PC-9 (cell line): ENCODE data around the gene TMC8. TPM values are rescaled to one million over a fixed set of nuclear protein-coding genes. Genes with fewer than 3 reads are reported as not detected.

Source experiments
- BruUV-seq: library from RNA; stranded (reverse); fragments of 400-500 nt; replicated peaks from 2 replicates; lab custom pipeline; 2021; lab: Mats Ljungman, UMichigan
- CTCF ChIA-PET: fragments of 300-600 bp; sonication (Branson Sonifier 250); formaldehyde crosslinking; loops from one replicate; lab custom pipeline; 2022; ENCODE audit warnings: antibody characterized with exemption; lab: Charles Lee
- POLR2A ChIA-PET: fragments of 300-600 bp; sonication (Branson Sonifier 250); formaldehyde crosslinking; loops from one replicate; lab custom pipeline; 2022; ENCODE audit warnings: antibody characterized with exemption; ENCODE audit not compliant: unreplicated experiment; lab: Charles Lee
- DNase-seq, 2 experiments: peaks; one replicate each; pipeline versions ENCODE4 v3.0.0 to v3.0.0-alpha.2; 2015 to 2022; ENCODE audit warnings: mixed read lengths in 1 of 2
- H2AFZ ChIP-seq: fragments of 200-600 bp; sonication (generic); 2 replicates; pipeline ENCODE4 v1.8.1; 2017; ENCODE audit warnings: antibody characterized with exemption
- H3F3A ChIP-seq: fragments of 200-600 bp; sonication (generic); 2 replicates; pipeline ENCODE4 v1.8.1; 2017; ENCODE audit warnings: antibody characterized with exemption, mild to moderate bottlenecking, low read depth; ENCODE audit not compliant: insufficient read depth
- H3K27ac ChIP-seq: fragments of 200-600 bp; sonication (generic); 2 replicates; pipeline ENCODE4 v1.6.1; 2016; ENCODE audit warnings: mixed run types
- H3K27me3 ChIP-seq: fragments of 200-600 bp; sonication (generic); 2 replicates; pipeline ENCODE4 v1.6.1; 2016; ENCODE audit warnings: low read depth, mixed run types; ENCODE audit not compliant: insufficient read depth
- H3K36me3 ChIP-seq: fragments of 200-600 bp; sonication (generic); 2 replicates; pipeline ENCODE4 v1.6.1; 2016; ENCODE audit warnings: low read depth, mixed run types
- H3K4me1 ChIP-seq: fragments of 200-600 bp; sonication (generic); replicated peaks from 2 replicates; pipeline ENCODE4 v1.6.1; 2016; ENCODE audit warnings: mixed run types; ENCODE audit not compliant: insufficient read depth
- H3K4me2 ChIP-seq: fragments of 200-600 bp; sonication (generic); 2 replicates; pipeline ENCODE4 v1.6.1; 2017; ENCODE audit warnings: mixed run types
- H3K4me3 ChIP-seq: fragments of 200-600 bp; sonication (generic); 2 replicates; pipeline ENCODE4 v1.6.1; 2016; ENCODE audit warnings: mixed run types
- H3K79me2 ChIP-seq: fragments of 200-600 bp; sonication (generic); 2 replicates; pipeline ENCODE4 v1.6.1; 2017; ENCODE audit warnings: low read depth, mixed run types
- H3K9me2 ChIP-seq: fragments of 200-600 bp; sonication (generic); 2 replicates; pipeline ENCODE4 v1.8.1; 2017; ENCODE audit warnings: mild to moderate bottlenecking; ENCODE audit not compliant: insufficient read depth
- H3K9me3 ChIP-seq: fragments of 200-600 bp; sonication (generic); 2 replicates; pipeline ENCODE4 v1.8.1; 2016; ENCODE audit warnings: low read depth; ENCODE audit not compliant: insufficient read depth
- H4K20me1 ChIP-seq: fragments of 200-600 bp; sonication (generic); 2 replicates; pipeline ENCODE4 v1.8.1; 2017; ENCODE audit not compliant: insufficient read depth
- EZH2 ChIP-seq: fragments of 200-600 bp; sonication (generic); IDR thresholded peaks from 2 replicates; pipeline ENCODE4 v1.8.0; 2017; ENCODE audit warnings: antibody characterized with exemption, low read depth
- intact Hi-C: fragments of 100-400 bp; cut with micrococcal nuclease; formaldehyde crosslinking; loops from one replicate; pipeline ENCODE4 v1.10.0; 2022; ENCODE audit not compliant: unreplicated experiment
- total RNA-seq: library from RNA; stranded (reverse); gene quantifications from 2 replicates; pipeline ENCODE4 v1.2.3, GENCODE V29; 2021
- TF ChIP-seq, protein P1 (sequence below): fragments of 200-600 bp; sonication (generic); conservative IDR thresholded peaks from 2 replicates; pipeline ENCODE4 v1.6.1; 2017; ENCODE audit warnings: mixed run types, antibody characterized with exemption, mild to moderate bottlenecking, moderate library complexity

Gene TMC8
- total RNA-seq, 1 experiment from 2014 or later: 1.9 TPM

DNA sequence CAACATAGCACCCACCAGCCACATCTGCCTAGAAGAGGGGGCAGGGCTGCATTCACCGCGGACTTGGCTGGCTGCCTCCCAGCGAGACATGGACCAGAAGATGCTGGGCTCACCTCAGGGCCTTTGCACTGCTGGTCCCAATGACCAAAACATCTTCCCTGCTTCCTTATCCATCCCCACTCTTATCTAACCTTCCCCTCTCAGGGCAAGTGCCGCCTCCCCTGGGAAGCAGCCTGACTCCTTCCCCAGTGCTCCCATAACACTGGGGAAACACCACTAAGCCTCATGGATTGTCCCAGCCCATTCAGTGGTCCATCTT, 7.7 kb upstream of the TMC8 start:
- H3K79me2 ChIP-seq: peaks cover 13% of the 10 kb centered on the region
- no peaks in the 10 kb centered on the region for H3K9me2 ChIP-seq
- no peaks in the 10 kb centered on the region for H3K9me3 ChIP-seq
- no peaks in the 10 kb centered on the region for H3F3A ChIP-seq
- H2AFZ ChIP-seq: no peak overlapping the region
- no TSS peak for BruUV-seq
- H3K36me3 ChIP-seq: no peaks in the 10 kb centered on the region
- H3K27me3 ChIP-seq: no peaks in the 10 kb centered on the region
- no peak overlapping the region for H3K27ac ChIP-seq
- H4K20me1 ChIP-seq: no peaks in the 10 kb centered on the region
- no peak for DNase-seq
- TF ChIP-seq EZH2: no peak
- TF ChIP-seq, protein P1, sequence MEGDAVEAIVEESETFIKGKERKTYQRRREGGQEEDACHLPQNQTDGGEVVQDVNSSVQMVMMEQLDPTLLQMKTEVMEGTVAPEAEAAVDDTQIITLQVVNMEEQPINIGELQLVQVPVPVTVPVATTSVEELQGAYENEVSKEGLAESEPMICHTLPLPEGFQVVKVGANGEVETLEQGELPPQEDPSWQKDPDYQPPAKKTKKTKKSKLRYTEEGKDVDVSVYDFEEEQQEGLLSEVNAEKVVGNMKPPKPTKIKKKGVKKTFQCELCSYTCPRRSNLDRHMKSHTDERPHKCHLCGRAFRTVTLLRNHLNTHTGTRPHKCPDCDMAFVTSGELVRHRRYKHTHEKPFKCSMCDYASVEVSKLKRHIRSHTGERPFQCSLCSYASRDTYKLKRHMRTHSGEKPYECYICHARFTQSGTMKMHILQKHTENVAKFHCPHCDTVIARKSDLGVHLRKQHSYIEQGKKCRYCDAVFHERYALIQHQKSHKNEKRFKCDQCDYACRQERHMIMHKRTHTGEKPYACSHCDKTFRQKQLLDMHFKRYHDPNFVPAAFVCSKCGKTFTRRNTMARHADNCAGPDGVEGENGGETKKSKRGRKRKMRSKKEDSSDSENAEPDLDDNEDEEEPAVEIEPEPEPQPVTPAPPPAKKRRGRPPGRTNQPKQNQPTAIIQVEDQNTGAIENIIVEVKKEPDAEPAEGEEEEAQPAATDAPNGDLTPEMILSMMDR: no peak
- peaks cover 6% of the 10 kb centered on the region for H3K4me1 ChIP-seq
- no peak overlapping the region for H3K4me2 ChIP-seq
- POLR2A ChIA-PET: no interaction called here
- intact Hi-C loops: no loop called here
- no peak overlapping the region for H3K4me3 ChIP-seq
- CTCF ChIA-PET: no interaction called here

GRCh38 chr17:78123258-78123929, 7.2 kb upstream of the TMC8 start:
- Histone ChIP-seq H3K4me1 (peaks cover 6% of the 10 kb centered on the region), H3K36me3 (no peaks in the 10 kb centered on the region), H3K79me2 (peaks cover 13% of the 10 kb centered on the region), H3K27ac (no peak overlapping the region), H3K4me3 (no peak overlapping the region), H3K27me3 (no peaks in the 10 kb centered on the region), H3K9me3 (no peaks in the 10 kb centered on the region), H3K9me2 (no peaks in the 10 kb centered on the region), H2AFZ (no peak overlapping the region), H3F3A (no peaks in the 10 kb centered on the region), H4K20me1 (no peaks in the 10 kb centered on the region), H3K4me2 (no peak overlapping the region)
- ChIA-PET CTCF (no interaction called here), POLR2A (no interaction called here)
- BruUV-seq: no TSS peak
- intact Hi-C loops: no loop called here
- no peak for TF ChIP-seq EZH2
- TF ChIP-seq, protein P1: no peak
- DNase-seq: no peak

DNA sequence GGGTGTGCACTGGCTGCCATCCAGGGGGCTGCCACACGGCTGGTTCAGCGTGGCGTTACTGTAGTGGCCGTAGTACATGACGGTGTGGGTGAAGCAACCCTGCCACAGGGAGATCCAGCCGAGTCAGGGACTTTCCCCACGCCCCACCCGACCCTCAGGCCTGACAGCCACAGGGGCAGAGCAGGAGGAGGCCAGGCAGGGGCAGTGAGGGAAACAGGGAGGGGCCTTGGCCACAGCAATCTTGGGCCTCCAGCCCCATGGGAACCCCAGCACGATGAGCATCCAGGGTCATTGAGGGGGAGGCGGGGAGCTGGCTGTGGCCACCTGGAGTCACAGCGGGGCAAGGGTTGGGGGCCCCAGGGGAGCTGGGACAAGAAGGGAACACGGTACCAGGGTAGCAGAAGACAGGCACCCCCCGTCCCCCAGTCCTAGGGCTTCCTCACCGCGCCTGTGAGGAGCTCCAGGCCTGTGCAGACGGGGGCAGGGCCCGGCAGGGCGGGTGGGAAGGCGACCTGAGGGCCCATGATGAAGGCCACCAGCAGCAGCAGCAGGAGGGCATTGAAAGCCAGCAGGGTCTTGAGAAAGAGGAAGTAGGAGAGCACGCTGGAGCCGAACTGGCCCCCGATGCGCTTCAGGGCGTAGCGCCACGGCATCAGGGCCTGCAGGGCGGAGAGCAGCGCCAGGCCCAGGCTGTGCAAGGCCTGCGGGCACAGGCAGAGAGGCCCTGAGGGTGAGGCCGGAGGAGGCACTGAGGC, 6.3 kb upstream of the TMC8 start:
- ChIA-PET POLR2A (no interaction called here), CTCF (no interaction called here)
- Histone ChIP-seq H3K27ac (no peak overlapping the region), H3K4me2 (no peak overlapping the region), H3K9me3 (no peaks in the 10 kb centered on the region), H3K27me3 (no peaks in the 10 kb centered on the region), H2AFZ (no peak overlapping the region), H3K36me3 (no peaks in the 10 kb centered on the region), H3K4me1 (peaks cover 11% of the 10 kb centered on the region), H3K9me2 (no peaks in the 10 kb centered on the region), H3F3A (0 out of 2 replicates have a peak, but pooled peaks cover 5% of the 10 kb centered on the region), H3K4me3 (no peak overlapping the region), H3K79me2 (peaks cover 13% of the 10 kb centered on the region), H4K20me1 (no peaks in the 10 kb centered on the region)
- no TSS peak for BruUV-seq
- intact Hi-C loops: no loop called here
- no peak for TF ChIP-seq EZH2
- TF ChIP-seq, protein P1: no peak
- no peak for DNase-seq
